Smooth muscle cell (in vitro differentiated cells): ENCODE measurements around the gene GATAD2B. TPM values are rescaled to one million over a fixed set of nuclear protein-coding genes. Genes with fewer than 3 reads are reported as not detected.

ENCODE experiments used
- DNase-seq: peaks from one replicate; lab custom pipeline; 2025; ENCODE audit not compliant: unreplicated experiment; lab: John Stamatoyannopoulos, UW
- H2AFZ ChIP-seq: fragments of 200-600 bp; sonication (generic); 2 replicates; pipeline ENCODE4 v1.6.0; 2016; ENCODE audit warnings: antibody characterized with exemption, low read depth, mild to moderate bottlenecking
- H3F3A ChIP-seq: fragments of 200-600 bp; sonication (generic); 2 replicates; pipeline ENCODE4 v1.6.0; 2017; ENCODE audit warnings: antibody characterized with exemption, low read depth
- H3K27ac ChIP-seq: fragments of 200-600 bp; sonication (generic); 2 replicates; pipeline ENCODE4 v1.5.1; 2016; ENCODE audit warnings: low read depth, mild to moderate bottlenecking
- H3K27me3 ChIP-seq: fragments of 200-600 bp; sonication (generic); 2 replicates; pipeline ENCODE4 v1.6.1; 2016; ENCODE audit warnings: low read depth, mild to moderate bottlenecking
- H3K36me3 ChIP-seq: fragments of 200-600 bp; sonication (generic); 2 replicates; pipeline ENCODE4 v1.5.1; 2016; ENCODE audit warnings: low read depth
- H3K4me1 ChIP-seq: fragments of 200-600 bp; sonication (generic); 2 replicates; pipeline ENCODE4 v1.5.1; 2016; ENCODE audit warnings: low read depth
- H3K4me2 ChIP-seq: fragments of 200-600 bp; sonication (generic); 2 replicates; pipeline ENCODE4 v1.6.0; 2016; ENCODE audit warnings: mild to moderate bottlenecking
- H3K4me3 ChIP-seq: fragments of 200-600 bp; sonication (generic); 2 replicates; pipeline ENCODE4 v1.5.1; 2016; ENCODE audit warnings: mild to moderate bottlenecking
- H3K79me2 ChIP-seq: fragments of 200-600 bp; sonication (generic); 2 replicates; pipeline ENCODE4 v1.6.0; 2016; ENCODE audit warnings: low read depth, mild to moderate bottlenecking
- H3K9ac ChIP-seq: fragments of 200-600 bp; sonication (generic); 2 replicates; pipeline ENCODE4 v1.6.0; 2016; ENCODE audit warnings: low read depth
- H3K9me3 ChIP-seq: fragments of 200-600 bp; sonication (generic); replicated peaks from 2 replicates; pipeline ENCODE4 v1.5.1; 2016; ENCODE audit warnings: low read depth
- H4K20me1 ChIP-seq: fragments of 200-600 bp; sonication (generic); 2 replicates; pipeline ENCODE4 v1.6.0; 2016; ENCODE audit warnings: low read depth
- CTCF ChIP-seq: fragments of 200-600 bp; sonication (generic); IDR thresholded peaks from 2 replicates; pipeline ENCODE4 v1.5.1; 2017; ENCODE audit warnings: borderline replicate concordance, mild to moderate bottlenecking, antibody characterized with exemption; ENCODE audit not compliant: insufficient read depth, poor library complexity, severe bottlenecking
- WGBS: methylation state at CpG from one replicate; pipeline ENCODE4 v1.1.7; 2016; ENCODE audit warnings: low lambda C conversion rate; 5-methylcytosine and 5-hydroxymethylcytosine counted together
- polyA plus RNA-seq: library from polyadenylated mRNA; unstranded; fragments of >200 nt; fragmentation: Nextera tagmentation; extraction: Ambion mirVana; gene quantifications from 2 replicates; pipeline ENCODE4 v1.2.1, GENCODE V29; 2016
- total RNA-seq: library from RNA; depleted of rRNA; stranded (reverse); fragments of >200 nt; gene quantifications from 2 replicates; pipeline ENCODE4 v1.2.3, GENCODE V29; 2014

The GATAD2B gene
- total and polyA plus RNA-seq, 2 experiments from 2014 or later, result 7.8 to 24.9 TPM

DNA sequence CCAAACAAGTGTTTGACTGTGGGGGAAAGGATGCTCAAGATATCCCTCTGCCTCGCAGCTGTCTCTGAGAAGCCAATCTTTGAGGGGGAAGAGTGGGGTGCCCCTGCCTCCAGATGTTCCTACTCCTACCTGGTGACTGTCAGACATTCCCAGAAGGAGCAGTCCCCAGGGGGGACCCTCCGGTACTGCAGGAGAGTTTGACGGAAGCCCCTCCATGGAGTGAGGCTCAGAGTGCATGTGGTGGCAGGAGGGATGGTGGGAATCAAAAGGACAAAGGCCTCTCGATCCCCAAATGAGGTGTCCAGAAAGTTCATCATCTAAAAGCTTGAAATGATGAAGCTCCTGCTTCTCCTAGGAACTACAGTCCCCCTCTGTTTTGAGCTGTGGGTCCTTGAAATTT lies 142.2 kb downstream of the GATAD2B start:
- no peaks in the 10 kb centered on the region for H3F3A ChIP-seq
- no peak overlapping the region for H3K4me2 ChIP-seq
- no peak overlapping the region for H3K4me3 ChIP-seq
- 100% methylated on average over 4 of the region's 4 CpGs for WGBS
- peaks cover 10% of the 10 kb centered on the region for H3K4me1 ChIP-seq
- H3K36me3 ChIP-seq, result no peaks in the 10 kb centered on the region
- peaks cover 13% of the 10 kb centered on the region for H3K79me2 ChIP-seq
- no peak overlapping the region for H3K9ac ChIP-seq
- no peak overlapping the region for H3K27ac ChIP-seq
- H2AFZ ChIP-seq, result no peak overlapping the region
- H4K20me1 ChIP-seq, result no peaks in the 10 kb centered on the region
- no peak for DNase-seq
- TF ChIP-seq CTCF, result no peak
- no peaks in the 10 kb centered on the region for H3K27me3 ChIP-seq
- H3K9me3 ChIP-seq, result no peaks in the 10 kb centered on the region

DNA sequence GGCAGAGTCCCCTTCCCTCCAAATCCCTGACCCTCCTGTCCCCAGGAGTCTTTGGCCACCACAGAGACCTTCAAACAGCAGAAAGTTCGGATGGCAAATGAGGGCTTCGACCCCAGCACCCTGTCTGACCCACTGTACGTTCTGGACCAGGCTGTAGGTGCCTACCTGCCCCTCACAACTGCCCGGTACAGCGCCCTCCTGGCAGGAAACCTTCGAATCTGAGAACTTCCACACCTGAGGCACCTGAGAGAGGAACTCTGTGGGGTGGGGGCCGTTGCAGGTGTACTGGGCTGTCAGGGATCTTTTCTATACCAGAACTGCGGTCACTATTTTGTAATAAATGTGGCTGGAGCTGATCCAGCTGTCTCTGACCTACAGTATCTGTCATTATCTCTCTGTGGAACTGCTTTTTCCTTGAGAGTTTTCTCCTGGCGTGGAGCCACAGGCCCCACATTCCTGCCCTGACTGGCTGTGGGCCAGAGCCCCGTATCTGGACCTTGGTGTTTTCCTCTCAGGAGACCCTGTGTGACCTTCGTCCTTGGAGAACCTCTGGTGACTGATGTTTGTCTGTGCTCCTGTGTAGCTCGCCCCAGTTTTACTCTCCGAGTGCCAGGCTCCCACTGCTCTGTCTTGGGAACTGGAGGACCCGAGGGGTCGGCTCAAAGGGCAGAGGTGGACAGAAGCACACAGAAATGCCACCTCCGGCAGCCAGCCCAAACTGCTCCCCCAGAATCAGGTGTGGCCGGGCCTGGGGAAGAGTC lies 142.8 kb downstream of the GATAD2B start:
- no peak for TF ChIP-seq CTCF
- H3F3A ChIP-seq, result no peaks in the 10 kb centered on the region
- no peak overlapping the region for H3K4me3 ChIP-seq
- peaks cover 10% of the 10 kb centered on the region for H3K4me1 ChIP-seq
- no peaks in the 10 kb centered on the region for H3K9me3 ChIP-seq
- H3K79me2 ChIP-seq, result peaks cover 13% of the 10 kb centered on the region
- H4K20me1 ChIP-seq, result no peaks in the 10 kb centered on the region
- H3K4me2 ChIP-seq, result no peak overlapping the region
- no peak overlapping the region for H2AFZ ChIP-seq
- H3K36me3 ChIP-seq, result no peaks in the 10 kb centered on the region
- 88% methylated on average over 17 of the region's 17 CpGs for WGBS
- no peak overlapping the region for H3K27ac ChIP-seq
- DNase-seq, result no peak
- no peaks in the 10 kb centered on the region for H3K27me3 ChIP-seq
- H3K9ac ChIP-seq, result no peak overlapping the region

DNA sequence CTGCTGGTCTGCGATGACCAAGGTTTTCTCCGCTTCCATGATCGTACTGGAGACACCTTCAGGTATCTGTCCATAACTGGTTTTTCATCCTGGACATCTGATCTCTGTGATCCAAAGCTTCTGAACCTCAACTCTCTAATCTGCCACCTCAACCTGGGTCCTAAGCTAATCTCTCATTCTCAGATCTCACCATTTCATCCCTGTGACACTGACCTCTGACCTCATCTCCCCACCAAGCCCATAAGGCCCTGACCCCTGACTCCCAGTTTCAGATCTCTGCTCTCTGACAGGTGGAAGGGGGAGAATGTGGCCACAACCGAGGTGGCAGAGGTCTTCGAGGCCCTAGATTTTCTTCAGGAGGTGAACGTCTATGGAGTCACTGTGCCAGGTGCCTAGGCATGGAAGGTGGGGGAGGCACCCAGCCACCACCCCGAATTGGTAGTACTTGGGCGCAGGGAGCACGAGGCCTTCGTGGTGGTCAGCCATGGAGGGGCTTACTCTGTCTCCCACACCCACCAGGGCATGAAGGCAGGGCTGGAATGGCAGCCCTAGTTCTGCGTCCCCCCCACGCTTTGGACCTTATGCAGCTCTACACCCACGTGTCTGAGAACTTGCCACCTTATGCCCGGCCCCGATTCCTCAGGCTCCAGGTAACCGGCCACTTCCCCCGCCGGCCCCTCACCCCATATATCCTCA lies 143.8 kb downstream of the GATAD2B start:
- WGBS, result 93% methylated on average over 18 of the region's 18 CpGs
- no peak for DNase-seq
- no peak for TF ChIP-seq CTCF

More for the DNA sequence above, 143.8 kb downstream of the GATAD2B start:
- Histone ChIP-seq H2AFZ (no peak overlapping the region), H3K9me3 (no peaks in the 10 kb centered on the region), H3K36me3 (no peaks in the 10 kb centered on the region), H3K4me3 (no peak overlapping the region), H4K20me1 (no peaks in the 10 kb centered on the region), H3K4me2 (no peak overlapping the region), H3F3A (peaks cover 3% of the 10 kb centered on the region), H3K4me1 (peaks cover 14% of the 10 kb centered on the region), H3K9ac (no peak overlapping the region), H3K79me2 (peaks cover 13% of the 10 kb centered on the region), H3K27me3 (no peaks in the 10 kb centered on the region), H3K27ac (no peak overlapping the region)
